PFSK-1 (cell line): ENCODE results near the gene PIF1.

ENCODE experiments used
- POLR2AphosphoS5 ChIP-seq: IDR thresholded peaks from 2 replicates; pipeline ENCODE4 v1.6.1; 2012; ENCODE audit warnings: low read depth, mild to moderate bottlenecking, control low read depth, low read length, moderate library complexity
- TAF1 ChIP-seq: IDR thresholded peaks from 2 replicates; pipeline ENCODE4 v1.6.1; 2012; ENCODE audit warnings: low read length, control low read depth, borderline replicate concordance; ENCODE audit not compliant: insufficient read depth

- TF ChIP-seq POLR2AphosphoS5: no peak
- no peak for TF ChIP-seq TAF1
Observed at GRCh38 chr15:64862408-64862807, 37.0 kb upstream of the PIF1 start.
